Calu3 (cell line): Measurements from ENCODE around the gene RBM47. TPM values are rescaled to one million over a fixed set of nuclear protein-coding genes. Genes with fewer than 3 reads are reported as not detected.
A peak's percentile ranks its signal among the peaks of the same experiment; 100 is the strongest.

Source experiments
- BruUV-seq: library from RNA; stranded (reverse); fragments of 400-500 nt; replicated peaks from 2 replicates; lab custom pipeline; 2021; lab: Mats Ljungman, UMichigan
- CTCF ChIA-PET: fragments of 300-600 bp; sonication (Branson Sonifier 250); formaldehyde crosslinking; loops from one replicate; lab custom pipeline; 2022; ENCODE audit warnings: antibody characterized with exemption; lab: Charles Lee
- DNase-seq: peaks from one replicate; pipeline ENCODE4 v3.0.0; 2022
- H3K27ac Mint-ChIP-seq: one replicate; pipeline ENCODE4 v1.8.0; 2022; ENCODE audit warnings: mixed read lengths; ENCODE audit not compliant: unreplicated experiment
- H3K27me3 Mint-ChIP-seq: one replicate; pipeline ENCODE4 v1.8.0; 2022; ENCODE audit warnings: mixed read lengths; ENCODE audit not compliant: unreplicated experiment
- H3K36me3 Mint-ChIP-seq: one replicate; pipeline ENCODE4 v1.8.0; 2022; ENCODE audit warnings: mild to moderate bottlenecking, moderate library complexity, mixed read lengths; ENCODE audit not compliant: insufficient read depth, unreplicated experiment
- H3K4me1 Mint-ChIP-seq: one replicate; pipeline ENCODE4 v1.8.0; 2022; ENCODE audit warnings: mild to moderate bottlenecking, low read depth, mixed read lengths; ENCODE audit not compliant: unreplicated experiment
- H3K4me3 Mint-ChIP-seq: one replicate; pipeline ENCODE4 v1.8.0; 2022; ENCODE audit warnings: mild to moderate bottlenecking, low read depth, moderate library complexity, mixed read lengths; ENCODE audit not compliant: unreplicated experiment
- H3K9me3 Mint-ChIP-seq: one replicate; pipeline ENCODE4 v1.8.0; 2022; ENCODE audit warnings: low read depth, mixed read lengths; ENCODE audit not compliant: unreplicated experiment
- CTCF ChIP-seq: fragments of 200-600 bp; IDR thresholded peaks from one replicate; pipeline ENCODE4 v1.8.0; 2022; ENCODE audit warnings: antibody characterized with exemption; ENCODE audit not compliant: unreplicated experiment
- intact Hi-C: fragments of 100-400 bp; cut with micrococcal nuclease; formaldehyde crosslinking; loops from one replicate; pipeline ENCODE4 v1.10.0; 2022; ENCODE audit not compliant: unreplicated experiment
- total RNA-seq: library from RNA; stranded (reverse); gene quantifications from 2 replicates; pipeline ENCODE4 v1.2.3, GENCODE V29; 2022

Gene RBM47
- total RNA-seq, 1 experiment from 2014 or later: 86.6 TPM

DNA sequence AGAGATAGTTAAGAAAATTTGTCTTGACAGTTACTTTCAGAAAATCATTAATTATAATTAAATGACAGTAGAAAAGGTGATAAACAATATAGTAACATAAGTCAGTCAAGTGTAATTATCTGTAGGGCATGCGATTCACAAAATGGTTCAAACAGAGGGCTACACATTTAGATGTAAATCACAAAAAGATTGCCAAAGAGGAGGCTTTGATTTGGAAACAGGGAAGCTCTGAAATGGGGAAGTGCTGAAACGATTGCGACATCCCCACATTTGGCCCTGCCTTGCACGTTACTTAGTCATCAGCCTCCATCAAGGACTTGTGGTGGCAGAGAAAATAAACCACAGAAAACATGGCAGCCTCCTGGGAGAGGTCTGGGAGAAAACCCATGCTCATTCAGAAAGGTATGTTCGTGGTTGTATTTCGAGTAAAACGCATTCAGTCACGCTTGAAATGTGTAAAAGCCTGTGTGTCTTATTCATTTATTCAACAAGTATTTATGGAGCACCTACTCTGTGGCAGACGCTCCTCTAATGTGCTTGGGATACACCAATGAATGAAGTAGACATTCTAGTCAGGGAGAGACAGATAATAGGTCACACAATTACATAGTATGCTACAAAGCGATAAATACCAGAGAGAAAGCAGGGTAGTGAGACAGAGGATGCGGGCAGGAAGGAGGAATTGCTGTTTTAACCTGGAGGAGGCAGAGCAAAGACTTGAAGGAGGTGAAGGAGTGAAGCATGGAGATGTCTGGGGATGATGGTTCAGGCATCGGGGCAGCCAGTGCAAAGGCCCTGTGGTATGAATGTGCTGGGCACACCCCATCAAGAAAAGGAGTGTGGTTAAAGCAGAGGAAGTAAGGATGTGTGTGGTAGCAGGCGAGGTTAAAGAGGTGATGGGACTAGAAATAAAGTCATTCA lies 7.8 kb downstream of the RBM47 start:
- Mint-ChIP-seq H3K27ac (peak overlapping the region; percentile 99), H3K9me3 (peaks cover 4% of the 10 kb centered on the region), H3K27me3 (no peaks in the 10 kb centered on the region), H3K4me3 (peak overlapping the region; percentile 65), H3K4me1 (peaks cover 46% of the 10 kb centered on the region), H3K36me3 (peaks cover 39% of the 10 kb centered on the region)
- intact Hi-C loops: loop anchor here (2.0 to 5.0 kb wide), 2 partner anchors 45 to 60 kb away; no protein-coding TSS in a partner anchor
- BruUV-seq: no TSS peak
- no peak for TF ChIP-seq CTCF
- peak; percentile 69 for DNase-seq
- CTCF ChIA-PET: interaction anchor here (0.6 to 1.2 kb wide), 5 partner anchors 43 to 276 kb away, joined by 3 to 6 read pairs (median 3); no protein-coding TSS in a partner anchor

- no peak for DNase-seq
These were observed 8.5 kb downstream of the RBM47 start for GRCh38 chr4:40621229-40621591.

DNA sequence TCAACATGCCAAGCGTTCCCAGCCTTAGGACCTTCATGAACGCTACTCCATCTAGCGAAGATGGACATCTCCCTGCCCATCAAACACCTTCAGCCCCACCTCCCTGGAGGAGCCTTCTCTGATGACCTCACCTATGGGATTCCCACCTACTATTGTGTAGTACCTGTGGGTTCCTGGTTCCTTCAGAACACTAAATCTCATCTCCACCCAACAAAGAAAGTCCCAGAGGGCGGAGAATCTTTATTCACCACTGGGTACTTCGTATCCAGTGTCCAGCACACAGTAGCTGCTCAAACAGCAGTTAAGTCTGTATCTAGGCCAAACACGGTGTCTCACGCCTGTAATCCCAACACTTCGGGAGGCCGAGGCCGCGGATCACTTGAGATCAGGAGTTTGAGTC lies 10.1 kb downstream of the RBM47 start:
- peaks cover 32% of the 10 kb centered on the region for H3K36me3 Mint-ChIP-seq
- no peak overlapping the region for H3K4me3 Mint-ChIP-seq
- no TSS peak for BruUV-seq
- no peaks in the 10 kb centered on the region for H3K27me3 Mint-ChIP-seq
- peaks cover 38% of the 10 kb centered on the region for H3K4me1 Mint-ChIP-seq
- H3K27ac Mint-ChIP-seq: peak overlapping the region; percentile 56
- intact Hi-C loops: no loop called here
- H3K9me3 Mint-ChIP-seq: peaks cover 4% of the 10 kb centered on the region
- DNase-seq: no peak
- CTCF ChIA-PET: no interaction called here
- TF ChIP-seq CTCF: no peak

More at GRCh38 chr4:40621229-40621591, 8.5 kb downstream of the RBM47 start:
- CTCF ChIA-PET: no interaction called here
- TF ChIP-seq CTCF: no peak
- intact Hi-C loops: loop anchor here (5.0 kb wide), 1 partner anchor 59 kb away; no protein-coding TSS in a partner anchor
- Mint-ChIP-seq H3K27ac (peak overlapping the region; percentile 99), H3K36me3 (peaks cover 33% of the 10 kb centered on the region), H3K4me1 (peaks cover 46% of the 10 kb centered on the region), H3K9me3 (peaks cover 4% of the 10 kb centered on the region), H3K4me3 (no peak overlapping the region), H3K27me3 (no peaks in the 10 kb centered on the region)
- BruUV-seq: no TSS peak

- DNase-seq: no peak
- Mint-ChIP-seq H3K4me1 (peaks cover 21% of the 10 kb centered on the region), H3K27ac (no peak overlapping the region), H3K9me3 (peaks cover 4% of the 10 kb centered on the region), H3K4me3 (no peak overlapping the region), H3K36me3 (peaks cover 25% of the 10 kb centered on the region), H3K27me3 (no peaks in the 10 kb centered on the region)
- CTCF ChIA-PET: no interaction called here
- intact Hi-C loops: no loop called here
- TF ChIP-seq CTCF: no peak
- no TSS peak for BruUV-seq
These were observed 11.8 kb downstream of the RBM47 start for GRCh38 chr4:40617872-40618271.
